H1 (cell line): ENCODE measurements around the gene C2CD3. TPM values are rescaled to one million over a fixed set of nuclear protein-coding genes. Genes with fewer than 3 reads are reported as not detected.

Source experiments
- CTCF ChIA-PET: fragments of 300-600 bp; sonication (Branson Sonifier 250); formaldehyde crosslinking; loops from one replicate; lab custom pipeline; 2021; ENCODE audit not compliant: partially characterized antibody; lab: Charles Lee
- POLR2A ChIA-PET: fragments of 300-600 bp; sonication (Branson Sonifier 250); formaldehyde crosslinking; loops from one replicate; lab custom pipeline; 2021; ENCODE audit warnings: inconsistent platforms; ENCODE audit not compliant: partially characterized antibody; lab: Charles Lee
- DNase-seq, 2 experiments: peaks; one replicate each; pipeline versions ENCODE4 v3.0.0 to v3.0.0-alpha.2; 2010 to 2022; ENCODE audit warnings: low spot score in 2 of 2, low read depth in 1 of 2, mixed read lengths in 1 of 2
- FAIRE-seq: peaks from 2 replicates; lab custom pipeline; 2011; peaks lifted over from hg19 to GRCh38; lab: Jason Lieb, UNC
- H2AFZ ChIP-seq: 2 replicates; pipeline ENCODE4 v1.8.1; 2012; ENCODE audit warnings: low read length, inconsistent platforms
- H2AK5ac ChIP-seq: 2 replicates; pipeline ENCODE4 v1.6.1; 2013; ENCODE audit warnings: low read depth, low read length
- H2BK120ac ChIP-seq: replicated peaks from 2 replicates; pipeline ENCODE3; 2013; ENCODE audit warnings: low read depth, low read length, inconsistent platforms
- H2BK12ac ChIP-seq: 2 replicates; pipeline ENCODE4 v1.6.1; 2013; ENCODE audit warnings: low read depth, low read length
- H2BK15ac ChIP-seq: 2 replicates; pipeline ENCODE4 v1.6.1; 2013; ENCODE audit warnings: low read length
- H2BK20ac ChIP-seq: 2 replicates; pipeline ENCODE4 v1.6.1; 2013; ENCODE audit warnings: low read length
- H2BK5ac ChIP-seq: 2 replicates; pipeline ENCODE4 v1.6.1; 2013; ENCODE audit warnings: low read depth, low read length
- H3K14ac ChIP-seq: 2 replicates; pipeline ENCODE4 v1.6.1; 2013; ENCODE audit warnings: inconsistent platforms; ENCODE audit not compliant: insufficient read length
- H3K18ac ChIP-seq: 2 replicates; pipeline ENCODE4 v1.6.1; 2013; ENCODE audit warnings: low read length; ENCODE audit errors: extremely low read depth
- H3K23ac ChIP-seq: 2 replicates; pipeline ENCODE4 v1.6.1; 2013; ENCODE audit warnings: inconsistent platforms; ENCODE audit not compliant: insufficient read length
- H3K23me2 ChIP-seq: 2 replicates; pipeline ENCODE4 v1.6.1; 2013; ENCODE audit warnings: low read depth, low read length
- H3K27ac ChIP-seq: 2 replicates; pipeline ENCODE4 v1.6.1; 2011; ENCODE audit warnings: low read depth, low read length, inconsistent platforms
- H3K27me3 ChIP-seq, 4 experiments: replicated peaks in 1 of 4; 1 replicate in 1 of 4; 2 replicates in 3 of 4; pipeline versions ENCODE4 v1.6.1 to v1.8.1; 2011 to 2013; ENCODE audit warnings: low read length in 3 of 4, mild to moderate bottlenecking in 3 of 4, inconsistent platforms in 2 of 4, mixed read lengths in 2 of 4, moderate library complexity in 1 of 4; ENCODE audit not compliant: control insufficient read depth in 3 of 4, insufficient read depth in 3 of 4; ENCODE audit errors: extremely low read depth in 1 of 4
- H3K36me3 ChIP-seq, 4 experiments: 2 replicates each; pipeline versions ENCODE4 v1.6.1 to v1.8.1; 2011 to 2013; ENCODE audit warnings: mild to moderate bottlenecking in 4 of 4, low read length in 3 of 4, moderate library complexity in 2 of 4, control low read depth in 1 of 4, inconsistent platforms in 1 of 4; ENCODE audit not compliant: insufficient read depth in 4 of 4, control insufficient read depth in 2 of 4
- H3K4ac ChIP-seq: replicated peaks from 2 replicates; pipeline ENCODE3; 2013; ENCODE audit warnings: low read length, low read depth, mixed read lengths, inconsistent platforms; ENCODE audit not compliant: insufficient read length
- H3K4me1 ChIP-seq, 4 experiments: replicated peaks in 1 of 4; 1 replicate in 1 of 4; 2 replicates in 3 of 4; pipeline versions ENCODE4 v1.6.1 to v1.8.1; 2011 to 2013; ENCODE audit warnings: low read length in 3 of 4, inconsistent platforms in 2 of 4, mixed read lengths in 1 of 4; ENCODE audit not compliant: insufficient read depth in 4 of 4, control insufficient read depth in 3 of 4
- H3K4me2 ChIP-seq, 2 experiments: 2 replicates each; pipeline versions ENCODE4 v1.6.1 to v1.8.1; 2011 to 2013; ENCODE audit warnings: low read depth in 2 of 2, low read length in 2 of 2, control low read depth in 1 of 2, inconsistent platforms in 1 of 2, mild to moderate bottlenecking in 1 of 2; ENCODE audit not compliant: insufficient read depth in 1 of 2
- H3K4me3 ChIP-seq, 4 experiments: fragments of 200-600, 300-600 bp in 1 of 4; sonication (generic), shearing (Covaris generic), sonication (Bioruptor Twin) in 1 of 4; 2 replicates each; pipeline versions ENCODE4 v1.5.1 to v1.8.1; 2011 to 2016; ENCODE audit warnings: low read length in 4 of 4, low read depth in 3 of 4, control low read depth in 2 of 4, inconsistent platforms in 2 of 4, mild to moderate bottlenecking in 2 of 4, mixed read lengths in 1 of 4, moderate library complexity in 1 of 4; ENCODE audit not compliant: insufficient read depth in 2 of 4; ENCODE audit errors: extremely low read depth in 1 of 4
- H3K56ac ChIP-seq: replicated peaks from 2 replicates; pipeline ENCODE3; 2013; ENCODE audit warnings: low read depth, mild to moderate bottlenecking, mixed read lengths, low read length, inconsistent platforms; ENCODE audit not compliant: insufficient read length
- H3K79me1 ChIP-seq: 2 replicates; pipeline ENCODE4 v1.6.1; 2013; ENCODE audit warnings: low read depth, low read length, control low read depth
- H3K79me2 ChIP-seq, 2 experiments: 2 replicates each; pipeline versions ENCODE4 v1.6.1 to v1.8.1; 2012 to 2013; ENCODE audit warnings: low read length in 2 of 2, mild to moderate bottlenecking in 2 of 2, inconsistent platforms in 1 of 2; ENCODE audit not compliant: insufficient read depth in 2 of 2, control insufficient read depth in 1 of 2
- H3K9ac ChIP-seq, 4 experiments: replicated peaks in 1 of 4; 1 replicate in 1 of 4; 2 replicates in 3 of 4; pipeline versions ENCODE4 v1.6.1 to v1.8.1; 2011 to 2013; ENCODE audit warnings: low read depth in 3 of 4, low read length in 3 of 4, control low read depth in 2 of 4, mild to moderate bottlenecking in 2 of 4, moderate library complexity in 2 of 4, inconsistent platforms in 1 of 4; ENCODE audit errors: extremely low read depth in 1 of 4
- H3K9me3 ChIP-seq, 2 experiments: 2 replicates each; pipeline versions ENCODE4 v1.6.1 to v1.8.1; 2012 to 2013; ENCODE audit warnings: mild to moderate bottlenecking in 2 of 2, moderate library complexity in 2 of 2, control low read depth in 1 of 2, inconsistent platforms in 1 of 2, low read depth in 1 of 2, low read length in 1 of 2, mixed read lengths in 1 of 2; ENCODE audit not compliant: insufficient read depth in 2 of 2
- H4K20me1 ChIP-seq, 2 experiments: replicated peaks in 1 of 2; 2 replicates each; pipeline versions ENCODE3 to v1.8.1; 2011 to 2013; ENCODE audit warnings: inconsistent platforms in 2 of 2, low read length in 2 of 2, mild to moderate bottlenecking in 1 of 2; ENCODE audit not compliant: insufficient read depth in 2 of 2, control insufficient read depth in 1 of 2
- H4K5ac ChIP-seq: 2 replicates; pipeline ENCODE4 v1.6.1; 2013; ENCODE audit warnings: low read length, low read depth, mixed read lengths, inconsistent platforms; ENCODE audit not compliant: insufficient read length
- H4K8ac ChIP-seq: 2 replicates; pipeline ENCODE4 v1.8.0; 2013; ENCODE audit warnings: mild to moderate bottlenecking, moderate library complexity, low read length, inconsistent platforms; ENCODE audit not compliant: insufficient read depth; ENCODE audit errors: extremely low read depth
- H4K91ac ChIP-seq: replicated peaks from 2 replicates; pipeline ENCODE3; 2013; ENCODE audit warnings: low read length, mixed read lengths, inconsistent platforms; ENCODE audit not compliant: insufficient read length
- WGBS, 2 experiments: shearing (Covaris generic) in 1 of 2; methylation state at CpG; one replicate each; pipeline versions ENCODE4 v1.1.6 to v1.1.7; 2013 to 2015; ENCODE audit warnings: low lambda C conversion rate in 2 of 2, mixed read lengths in 2 of 2, inconsistent platforms in 1 of 2, low coverage in 1 of 2, missing lambda C conversion rate in 1 of 2; ENCODE audit not compliant: insufficient replicate concordance in 2 of 2, insufficient coverage in 1 of 2, insufficient read length in 1 of 2; ENCODE audit errors: extremely low coverage in 1 of 2, missing lambda C conversion rate in 1 of 2; 5-methylcytosine and 5-hydroxymethylcytosine counted together
- polyA plus RNA-seq, 7 experiments: library from polyadenylated mRNA; depleted of rRNA in 3 of 7; stranded (reverse) in 5 of 7; unstranded in 2 of 7; fragments of >200 nt in 5 of 7; fragments of 200-250 nt in 2 of 7; gene quantifications; 1 replicate in 5 of 7; 2 replicates in 1 of 7; 4 replicates in 1 of 7; pipeline versions ENCODE4 v1.2.1 to v1.2.3, GENCODE V29; 2011 to 2013; ENCODE audit warnings: missing spikeins in 2 of 7, mixed read lengths in 2 of 7
- total RNA-seq: library from RNA; stranded (reverse); fragmentation: NEBNext Ultra II Directional; extraction: Animal tissue kit (Norgen Biotek cat#: 25700); gene quantifications from 2 replicates; pipeline ENCODE4 v1.2.1, GENCODE V29; 2021

The C2CD3 gene
- total and polyA plus RNA-seq, 2 of the 8 experiments (the other 6 are each of a cell fraction or from before 2014, with no cell fraction given), result 11.0 to 29.1 TPM

GRCh38 chr11:74112877-74113276, 57.9 kb downstream of the C2CD3 start:
- Histone ChIP-seq H3K27me3 (no peaks in the 10 kb centered on the region), H4K5ac (no peak overlapping the region), H3K56ac (no peak overlapping the region), H2BK15ac (no peak overlapping the region), H3K79me1 (no peaks in the 10 kb centered on the region), H3K14ac (no peak overlapping the region), H4K20me1 (no peaks in the 10 kb centered on the region), H3K9ac (no peak overlapping the region), H3K36me3 (peaks cover 0 to 19% (median 12%) of the 10 kb centered on the region in 4 experiments; a peak in 4 of 8 replicates), H4K8ac (no peak overlapping the region), H3K23ac (no peak overlapping the region), H2BK12ac (no peak overlapping the region), H3K9me3 (no peaks in the 10 kb centered on the region), H3K79me2 (no peaks in the 10 kb centered on the region), H3K4ac (no peak overlapping the region), H3K4me2 (no peak overlapping the region), H3K23me2 (no peaks in the 10 kb centered on the region), H2AK5ac (no peak overlapping the region), H2BK120ac (no peak overlapping the region), H2BK20ac (no peak overlapping the region), H2AFZ (no peak overlapping the region), H3K18ac (no peak overlapping the region), H2BK5ac (no peak overlapping the region), H3K4me1 (no peaks in the 10 kb centered on the region), H3K4me3 (no peak overlapping the region), H4K91ac (no peak overlapping the region), H3K27ac (no peak overlapping the region)
- no peak for DNase-seq
- CTCF ChIA-PET, result no interaction called here
- POLR2A ChIA-PET, result no interaction called here
- no peak for FAIRE-seq
- 95% methylated on average over 2 of the region's 2 CpGs; no CpG with 5 or more reads in 1 of the 2 experiments for WGBS, 2 experiments
